CD4-positive, alpha-beta T cell (primary cell): ENCODE data around the gene ZBTB7A. TPM values are rescaled to one million over a fixed set of nuclear protein-coding genes. Genes with fewer than 3 reads are reported as not detected.

ENCODE experiments used
- ATAC-seq: fragments of 200-7000 bp; cut with Tn5 transposase; one replicate; pipeline ENCODE4 v1.10.0; 2022; ENCODE audit warnings: mild to moderate bottlenecking; ENCODE audit not compliant: poor library complexity
- CTCF ChIA-PET: fragments of 350-600 bp; sonication (Branson Sonifier 250); formaldehyde crosslinking; loops from one replicate; lab custom pipeline; 2021; ENCODE audit warnings: antibody characterized with exemption, inconsistent platforms; lab: Charles Lee
- POLR2A ChIA-PET: fragments of 350-600 bp; sonication (Branson Sonifier 250); formaldehyde crosslinking; loops from one replicate; lab custom pipeline; 2021; ENCODE audit warnings: antibody characterized with exemption, inconsistent platforms; lab: Charles Lee
- DNase-seq, 14 experiments: peaks; one replicate each; pipeline ENCODE4 v3.0.0-alpha.2; 2013 to 2020; ENCODE audit warnings: mixed read lengths in 2 of 14
- H3K27ac ChIP-seq, 2 donors: one replicate each; pipeline versions ENCODE4 v1.5.1 to v1.7.0; 2013; ENCODE audit warnings: low read length in 2 of 2, low read depth in 1 of 2, mild to moderate bottlenecking in 1 of 2
- H3K27me3 ChIP-seq, 2 experiments: 1 replicate in 1 of 2; 2 replicates in 1 of 2; pipeline versions ENCODE4 v1.6.1 to v1.7.0; 2013; ENCODE audit warnings: low read length in 2 of 2, control low read depth in 1 of 2, mild to moderate bottlenecking in 1 of 2, moderate library complexity in 1 of 2; ENCODE audit not compliant: insufficient read depth in 2 of 2, control insufficient read depth in 1 of 2
- H3K36me3 ChIP-seq: one replicate; pipeline ENCODE4 v1.6.1; 2013; ENCODE audit warnings: low read length, control low read depth; ENCODE audit not compliant: insufficient read depth
- H3K4me1 ChIP-seq: one replicate; pipeline ENCODE4 v1.6.1; 2013; ENCODE audit warnings: low read length, control low read depth; ENCODE audit not compliant: insufficient read depth
- H3K4me3 ChIP-seq: one replicate; pipeline ENCODE4 v1.5.1; 2013; ENCODE audit warnings: mild to moderate bottlenecking, low read length, moderate library complexity
- H3K9me3 ChIP-seq, 2 experiments: 1 replicate in 1 of 2; 2 replicates in 1 of 2; pipeline versions ENCODE4 v1.6.1 to v1.7.0; 2013; ENCODE audit warnings: low read length in 2 of 2, mild to moderate bottlenecking in 2 of 2, control low read depth in 1 of 2, moderate library complexity in 1 of 2; ENCODE audit not compliant: control insufficient read depth in 1 of 2, insufficient read depth in 1 of 2
- H3K27ac Mint-ChIP-seq: one replicate; pipeline ENCODE4 v1.8.0; 2020; ENCODE audit warnings: mixed read lengths
- H3K27me3 Mint-ChIP-seq: one replicate; pipeline ENCODE4 v1.8.0; 2021; ENCODE audit warnings: mixed read lengths
- H3K36me3 Mint-ChIP-seq: one replicate; pipeline ENCODE4 v1.8.0; 2021; ENCODE audit warnings: low read depth, mixed read lengths
- H3K4me1 Mint-ChIP-seq: one replicate; pipeline ENCODE4 v1.8.0; 2021; ENCODE audit warnings: low read depth, mixed read lengths
- H3K4me3 Mint-ChIP-seq: one replicate; pipeline ENCODE4 v1.8.0; 2020; ENCODE audit warnings: mild to moderate bottlenecking, mixed read lengths
- H3K9me3 Mint-ChIP-seq: one replicate; pipeline ENCODE4 v1.8.0; 2020; ENCODE audit warnings: mixed read lengths
- intact Hi-C, 2 experiments: fragments of 100-400 bp; cut with DNase I in 1 of 2; cut with micrococcal nuclease in 1 of 2; formaldehyde crosslinking; loops; one replicate each; pipeline versions ENCODE4 v1.15.1 to v1.9.0; 2023 to 2025; cut with DNase I, micrococcal nuclease
- total RNA-seq, 174 experiments: library from RNA in 2 of 174; stranded (reverse) in 2 of 174; gene quantifications; one replicate each; pipeline ENCODE4 v1.2.3 and lab custom pipeline; 2021 to 2026
- TF ChIP-seq, protein P1 (sequence below): fragments of 200-600 bp; IDR thresholded peaks from one replicate; pipeline ENCODE4 v1.8.0; 2022; ENCODE audit warnings: antibody characterized with exemption, mild to moderate bottlenecking

The ZBTB7A gene
- total RNA-seq, 2 experiments from 2014 or later = 44.2 to 47.2 TPM

DNA sequence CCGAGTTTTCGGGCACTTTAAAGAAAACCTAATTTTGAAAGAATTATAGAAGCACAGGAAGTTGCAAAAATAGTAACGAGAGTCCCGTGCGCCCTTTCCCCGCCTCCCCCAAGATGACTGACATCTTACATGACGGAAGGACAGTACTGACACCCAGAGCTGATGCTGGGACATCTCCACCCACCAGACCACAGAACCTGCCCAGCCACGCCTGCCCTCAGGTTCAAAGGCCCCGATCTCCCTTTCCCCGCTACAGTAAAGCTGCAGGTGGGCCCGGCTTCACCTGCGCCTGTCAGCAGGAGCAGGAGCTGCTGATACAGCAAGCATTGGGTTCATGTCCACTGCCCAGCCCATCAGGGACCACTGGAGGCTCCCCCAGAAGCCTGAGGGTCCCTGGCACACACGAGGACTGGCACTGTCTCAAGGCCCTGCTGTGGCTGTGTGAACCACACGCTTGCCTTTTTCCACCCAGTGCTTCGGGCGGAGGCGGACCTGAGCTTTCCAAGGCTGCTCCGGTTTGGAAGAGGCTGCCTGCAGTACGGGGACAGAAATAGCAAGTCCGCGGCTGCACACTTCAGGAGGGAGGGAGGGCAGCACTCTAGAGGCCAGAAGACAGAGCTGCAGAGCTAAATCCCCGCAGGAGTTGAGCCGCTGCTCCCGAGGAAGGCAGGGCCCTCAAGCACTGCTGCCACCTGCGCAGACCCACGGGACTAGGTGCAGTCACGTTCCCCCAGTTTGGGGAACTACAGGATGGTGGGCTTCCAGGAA is 48.5 kb upstream of the ZBTB7A start:
- Mint-ChIP-seq H3K9me3 (no peaks in the 10 kb centered on the region), H3K4me3 (peak overlapping the region; percentile 75), H3K27me3 (no peaks in the 10 kb centered on the region), H3K27ac (peak overlapping the region; percentile 87), H3K4me1 (peaks cover 25% of the 10 kb centered on the region), H3K36me3 (peaks cover 45% of the 10 kb centered on the region)
- peaks cover 59% of the 10 kb centered on the region for H3K36me3 ChIP-seq
- POLR2A ChIA-PET = interaction anchor here (0.7 to 3.2 kb wide), 8 partner anchors 10 to 128 kb away, joined by 3 to 17 read pairs (median 4); partner anchors contain the start of gene ZBTB7A
- CTCF ChIA-PET = interaction anchor here (1.6 to 3.2 kb wide), 2 partner anchors 11 to 24 kb away, joined by 9 to 17 read pairs; no protein-coding TSS in a partner anchor
- TF ChIP-seq, protein P1, sequence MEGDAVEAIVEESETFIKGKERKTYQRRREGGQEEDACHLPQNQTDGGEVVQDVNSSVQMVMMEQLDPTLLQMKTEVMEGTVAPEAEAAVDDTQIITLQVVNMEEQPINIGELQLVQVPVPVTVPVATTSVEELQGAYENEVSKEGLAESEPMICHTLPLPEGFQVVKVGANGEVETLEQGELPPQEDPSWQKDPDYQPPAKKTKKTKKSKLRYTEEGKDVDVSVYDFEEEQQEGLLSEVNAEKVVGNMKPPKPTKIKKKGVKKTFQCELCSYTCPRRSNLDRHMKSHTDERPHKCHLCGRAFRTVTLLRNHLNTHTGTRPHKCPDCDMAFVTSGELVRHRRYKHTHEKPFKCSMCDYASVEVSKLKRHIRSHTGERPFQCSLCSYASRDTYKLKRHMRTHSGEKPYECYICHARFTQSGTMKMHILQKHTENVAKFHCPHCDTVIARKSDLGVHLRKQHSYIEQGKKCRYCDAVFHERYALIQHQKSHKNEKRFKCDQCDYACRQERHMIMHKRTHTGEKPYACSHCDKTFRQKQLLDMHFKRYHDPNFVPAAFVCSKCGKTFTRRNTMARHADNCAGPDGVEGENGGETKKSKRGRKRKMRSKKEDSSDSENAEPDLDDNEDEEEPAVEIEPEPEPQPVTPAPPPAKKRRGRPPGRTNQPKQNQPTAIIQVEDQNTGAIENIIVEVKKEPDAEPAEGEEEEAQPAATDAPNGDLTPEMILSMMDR = no peak
- intact Hi-C loops = loop anchor here (2.0 kb wide), 2 partner anchors 46 to 108 kb away; partner anchors contain the start of gene PIAS4 (in 1 of the 2)
- DNase-seq (peak; percentile 45 to 89 (median 66)), ATAC-seq (peak; percentile 100)
- peaks cover 46% of the 10 kb centered on the region for H3K4me1 ChIP-seq
- peak overlapping the region; percentile 55 to 58 for H3K27ac ChIP-seq
- no peaks in the 10 kb centered on the region for H3K9me3 ChIP-seq
- H3K4me3 ChIP-seq = peak overlapping the region; percentile 9
- H3K27me3 ChIP-seq = no peaks in the 10 kb centered on the region

DNA sequence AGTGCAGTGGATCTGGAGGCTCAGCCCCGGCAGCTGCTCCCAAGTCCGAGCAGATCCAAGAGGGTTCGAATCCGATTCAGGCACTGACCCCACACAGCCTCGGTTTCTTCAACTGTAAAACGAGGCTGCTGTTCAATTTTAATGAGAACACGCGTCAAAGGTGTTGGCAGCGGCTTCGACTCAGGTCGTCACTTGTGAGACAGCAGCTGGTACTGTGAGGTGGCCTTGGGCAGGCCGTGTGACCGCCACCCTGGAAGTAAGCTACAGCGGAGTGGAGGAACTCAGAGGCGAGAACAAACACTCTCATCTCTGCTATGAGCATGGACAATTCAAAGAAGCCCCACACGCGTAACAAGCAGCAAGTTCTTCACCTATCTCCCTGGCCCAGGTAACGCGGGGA is 47.5 kb upstream of the ZBTB7A start:
- Histone ChIP-seq H3K27ac (peak overlapping the region in 1 of 2 donors; percentile 29), H3K9me3 (no peaks in the 10 kb centered on the region), H3K4me3 (no peak overlapping the region), H3K27me3 (no peaks in the 10 kb centered on the region), H3K36me3 (peaks cover 61% of the 10 kb centered on the region), H3K4me1 (peaks cover 57% of the 10 kb centered on the region)
- TF ChIP-seq, protein P1 = no peak
- H3K4me1 Mint-ChIP-seq = peaks cover 28% of the 10 kb centered on the region
- ATAC-seq (no peak), DNase-seq (peak in 1 of 14 experiments; percentile 13)
- H3K9me3 Mint-ChIP-seq = no peaks in the 10 kb centered on the region
- H3K36me3 Mint-ChIP-seq = peaks cover 51% of the 10 kb centered on the region
- ChIA-PET POLR2A (interaction anchor here (1.2 to 3.2 kb wide), 4 partner anchors 9 to 127 kb away, joined by 4 to 17 read pairs (median 5); no protein-coding TSS in a partner anchor), CTCF (interaction anchor here (1.6 to 3.2 kb wide), 2 partner anchors 9 to 25 kb away, joined by 9 to 17 read pairs; no protein-coding TSS in a partner anchor)
- H3K27ac Mint-ChIP-seq = peak overlapping the region; percentile 87
- H3K27me3 Mint-ChIP-seq = no peaks in the 10 kb centered on the region
- intact Hi-C loops = loop anchor here (2.0 kb wide), 2 partner anchors 45 to 107 kb away; partner anchors contain the start of gene PIAS4 (in 1 of the 2)
- no peak overlapping the region for H3K4me3 Mint-ChIP-seq

DNA sequence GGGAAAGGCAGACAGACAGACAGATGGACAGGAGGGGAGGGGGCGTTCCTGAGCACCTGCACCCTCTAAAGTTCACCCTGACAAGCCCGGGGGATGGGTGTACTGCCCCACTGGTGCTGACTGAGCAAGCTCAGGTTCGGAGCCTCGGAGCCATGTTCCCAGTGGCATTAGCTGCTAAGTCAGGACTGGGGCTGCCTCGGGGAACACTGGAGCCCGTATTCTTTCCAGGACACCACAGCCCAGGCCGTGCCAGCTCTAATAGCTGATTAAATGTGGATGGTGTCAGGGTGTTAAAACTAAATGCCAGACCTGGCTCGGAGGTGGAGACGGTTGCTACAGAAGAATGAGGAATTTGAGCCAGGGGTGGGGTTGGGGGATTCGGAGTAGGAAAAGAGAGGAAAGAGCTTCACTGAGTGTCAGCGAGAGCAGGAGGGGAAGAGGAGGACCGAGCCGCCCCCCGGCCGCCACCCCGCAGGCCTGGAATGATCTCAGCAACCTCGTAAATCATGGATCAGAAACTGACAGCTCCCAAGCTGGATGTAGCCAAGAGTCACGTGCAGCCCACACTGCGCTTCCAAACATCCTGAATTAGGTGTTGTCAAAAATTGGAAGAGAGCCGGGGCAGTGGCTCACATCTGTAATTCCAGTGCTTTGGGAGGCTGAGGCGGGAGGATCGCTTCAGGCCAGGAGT is 46.8 kb upstream of the ZBTB7A start:
- peaks cover 35% of the 10 kb centered on the region for H3K4me1 Mint-ChIP-seq
- Histone ChIP-seq H3K4me1 (peaks cover 63% of the 10 kb centered on the region), H3K27ac (no peak overlapping the region), H3K4me3 (no peak overlapping the region), H3K9me3 (no peaks in the 10 kb centered on the region), H3K27me3 (no peaks in the 10 kb centered on the region), H3K36me3 (peaks cover 60% of the 10 kb centered on the region)
- no peaks in the 10 kb centered on the region for H3K27me3 Mint-ChIP-seq
- ChIA-PET CTCF (no interaction called here), POLR2A (interaction anchor here (3.2 kb wide), 1 partner anchor 9 kb away, joined by 17 read pairs; no protein-coding TSS in a partner anchor)
- TF ChIP-seq, protein P1 = no peak
- DNase-seq (no peak), ATAC-seq (no peak)
- no peaks in the 10 kb centered on the region for H3K9me3 Mint-ChIP-seq
- H3K36me3 Mint-ChIP-seq = peaks cover 57% of the 10 kb centered on the region
- no peak overlapping the region for H3K27ac Mint-ChIP-seq
- no peak overlapping the region for H3K4me3 Mint-ChIP-seq
- intact Hi-C loops = loop anchor here (2.0 kb wide), 2 partner anchors 45 to 107 kb away; partner anchors contain the start of gene PIAS4 (in 1 of the 2)
